Measurements from ENCODE around the gene KDM4D. TPM values are rescaled to one million over a fixed set of nuclear protein-coding genes. Genes with fewer than 3 reads are reported as not detected.
"Not testable (repeated sequence)": the region's sequence is repeated elsewhere in the genome, so short reads cannot be mapped to it uniquely, and the experiment has no call there.

The KDM4D gene
- total and polyA plus RNA-seq, 2 donors: 0.92 to 1.2 TPM

- H3K4me1 ChIP-seq (ENCODE audit: insufficient read depth): no peaks in the 10 kb centered on the region
- no peak for DNase-seq (ENCODE audit: extremely low spot score)
- peak overlapping the region; percentile 90 for H3K4me3 ChIP-seq (ENCODE audit: low read depth, low read length)
- 38% methylated on average over 6 of the region's 6 CpGs for WGBS
- peaks cover 4% of the 10 kb centered on the region for H3K36me3 ChIP-seq (ENCODE audit: insufficient read depth)
- H3K27ac ChIP-seq (ENCODE audit: low read depth): no peak overlapping the region
These were observed 669 bp downstream of the KDM4D start for GRCh38 chr11:94974178-94974577.

- H3K4me1 ChIP-seq (ENCODE audit: insufficient read depth): no peaks in the 10 kb centered on the region
- H3K27ac ChIP-seq (ENCODE audit: low read depth): no peak overlapping the region
- no peak for DNase-seq (ENCODE audit: extremely low spot score)
- H3K4me3 ChIP-seq (ENCODE audit: low read depth, low read length): no peak overlapping the region
- peaks cover 2% of the 10 kb centered on the region for H3K36me3 ChIP-seq (ENCODE audit: insufficient read depth)
- WGBS: 86% methylated on average over 1 of the region's 1 CpG
These were observed 2.1 kb downstream of the KDM4D start for GRCh38 chr11:94975599-94975998.

- no peak overlapping the region for H3K27ac ChIP-seq (ENCODE audit: low read depth)
- 77% methylated on average over 4 of the region's 4 CpGs for WGBS
These were observed 13.9 kb downstream of the KDM4D start for GRCh38 chr11:94987378-94987777.

GRCh38 chr11:94988748-94989147 lies 15.2 kb downstream of the KDM4D start:
- H3K27ac ChIP-seq (ENCODE audit: low read depth): no peak overlapping the region
- no peak for DNase-seq (ENCODE audit: extremely low spot score)
- H3K4me1 ChIP-seq (ENCODE audit: insufficient read depth): no peaks in the 10 kb centered on the region
- WGBS: 83% methylated on average over 1 of the region's 1 CpG
- H3K4me3 ChIP-seq (ENCODE audit: low read depth, low read length): no peak overlapping the region
- no peaks in the 10 kb centered on the region for H3K36me3 ChIP-seq (ENCODE audit: insufficient read depth)

More at GRCh38 chr11:94987378-94987777, 13.9 kb downstream of the KDM4D start:
- no peaks in the 10 kb centered on the region for H3K36me3 ChIP-seq (ENCODE audit: insufficient read depth)
- H3K4me1 ChIP-seq (ENCODE audit: insufficient read depth): no peaks in the 10 kb centered on the region
- no peak overlapping the region for H3K4me3 ChIP-seq (ENCODE audit: low read depth, low read length)
- DNase-seq (ENCODE audit: extremely low spot score): no peak

- Histone ChIP-seq H3K4me1 (ENCODE audit: insufficient read depth) (no peaks in the 10 kb centered on the region), H3K27ac (ENCODE audit: low read depth) (no peak overlapping the region), H3K4me3 (ENCODE audit: low read depth, low read length) (no peak overlapping the region), H3K36me3 (ENCODE audit: insufficient read depth) (no peaks in the 10 kb centered on the region)
- no peak for DNase-seq (ENCODE audit: extremely low spot score)
- WGBS: over 99% methylated on average over 2 of the region's 2 CpGs
These were observed 20.0 kb downstream of the KDM4D start for GRCh38 chr11:94993400-94993943.

GRCh38 chr11:94997437-94997836 lies 23.9 kb downstream of the KDM4D start:
- no peaks in the 10 kb centered on the region for H3K4me1 ChIP-seq (ENCODE audit: insufficient read depth)
- WGBS: 92% methylated on average over 6 of the region's 6 CpGs

GRCh38 chr11:94998285-94998684 lies 24.8 kb downstream of the KDM4D start:
- no peaks in the 10 kb centered on the region for H3K4me1 ChIP-seq (ENCODE audit: insufficient read depth)
- H3K36me3 ChIP-seq (ENCODE audit: insufficient read depth): no peaks in the 10 kb centered on the region
- no peak overlapping the region for H3K4me3 ChIP-seq (ENCODE audit: low read depth, low read length)
- no peak for DNase-seq (ENCODE audit: extremely low spot score)
- WGBS: 94% methylated on average over 13 of the region's 13 CpGs
- H3K27ac ChIP-seq (ENCODE audit: low read depth): no peak overlapping the region

More at GRCh38 chr11:94997437-94997836, 23.9 kb downstream of the KDM4D start:
- no peak for DNase-seq (ENCODE audit: extremely low spot score)
- Histone ChIP-seq H3K4me3 (ENCODE audit: low read depth, low read length) (no peak overlapping the region), H3K27ac (ENCODE audit: low read depth) (no peak overlapping the region), H3K36me3 (ENCODE audit: insufficient read depth) (no peaks in the 10 kb centered on the region)

- DNase-seq (ENCODE audit: extremely low spot score): no peak
- H3K36me3 ChIP-seq (ENCODE audit: insufficient read depth): no peaks in the 10 kb centered on the region
- no peak overlapping the region for H3K27ac ChIP-seq (ENCODE audit: low read depth)
- H3K4me1 ChIP-seq (ENCODE audit: insufficient read depth): no peaks in the 10 kb centered on the region
- no peak overlapping the region for H3K4me3 ChIP-seq (ENCODE audit: low read depth, low read length)
These were observed 30.2 kb downstream of the KDM4D start for GRCh38 chr11:95003716-95004115.

GRCh38 chr11:95005642-95006041 lies 32.1 kb downstream of the KDM4D start:
- DNase-seq (ENCODE audit: extremely low spot score): no peak
- 97% methylated on average over 1 of the region's 1 CpG for WGBS
- no peaks in the 10 kb centered on the region for H3K36me3 ChIP-seq (ENCODE audit: insufficient read depth)
- H3K27ac ChIP-seq (ENCODE audit: low read depth): no peak overlapping the region
- H3K4me3 ChIP-seq (ENCODE audit: low read depth, low read length): no peak overlapping the region
- no peaks in the 10 kb centered on the region for H3K4me1 ChIP-seq (ENCODE audit: insufficient read depth)

- H3K4me3 ChIP-seq (ENCODE audit: low read depth, low read length): no peak overlapping the region
- no peak for DNase-seq (ENCODE audit: extremely low spot score)
These were observed 37.9 kb downstream of the KDM4D start for GRCh38 chr11:95011376-95011775.

GRCh38 chr11:95014184-95014821 lies 40.8 kb downstream of the KDM4D start:
- DNase-seq (ENCODE audit: extremely low spot score): no peak
- H3K36me3 ChIP-seq (ENCODE audit: insufficient read depth): no peaks in the 10 kb centered on the region
- 87% methylated on average over 12 of the region's 12 CpGs for WGBS

More at GRCh38 chr11:95011376-95011775, 37.9 kb downstream of the KDM4D start:
- Histone ChIP-seq H3K4me1 (ENCODE audit: insufficient read depth) (no peaks in the 10 kb centered on the region), H3K27ac (ENCODE audit: low read depth) (no peak overlapping the region), H3K36me3 (ENCODE audit: insufficient read depth) (no peaks in the 10 kb centered on the region)

GRCh38 chr11:95016139-95016538 lies 42.6 kb downstream of the KDM4D start:
- Histone ChIP-seq H3K36me3 (ENCODE audit: insufficient read depth) (no peaks in the 10 kb centered on the region), H3K4me1 (ENCODE audit: insufficient read depth) (no peaks in the 10 kb centered on the region), H3K4me3 (ENCODE audit: low read depth, low read length) (no peak overlapping the region), H3K27ac (ENCODE audit: low read depth) (no peak overlapping the region)
- no peak for DNase-seq (ENCODE audit: extremely low spot score)
- WGBS: 38% methylated on average over 2 of the region's 2 CpGs

More at GRCh38 chr11:95014184-95014821, 40.8 kb downstream of the KDM4D start:
- no peak overlapping the region for H3K27ac ChIP-seq (ENCODE audit: low read depth)
- H3K4me3 ChIP-seq (ENCODE audit: low read depth, low read length): no peak overlapping the region
- no peaks in the 10 kb centered on the region for H3K4me1 ChIP-seq (ENCODE audit: insufficient read depth)

GRCh38 chr11:95021468-95021867 lies 48.0 kb downstream of the KDM4D start:
- not testable (repeated sequence) for DNase-seq (ENCODE audit: extremely low spot score)
- WGBS: 91% methylated on average over 5 of the region's 5 CpGs

GRCh38 chr11:95024958-95025357 lies 51.4 kb downstream of the KDM4D start, which contains the start of gene KDM4E:
TSS of gene KDM4E (plus strand) at chr11:95025258. CDS start at chr11:95025558, 300 bp downstream.
- H3K36me3 ChIP-seq (ENCODE audit: insufficient read depth): no peaks in the 10 kb centered on the region
- no peaks in the 10 kb centered on the region for H3K4me1 ChIP-seq (ENCODE audit: insufficient read depth)
- H3K27ac ChIP-seq (ENCODE audit: low read depth): no peak within 1 kb of the TSS
- H3K4me3 ChIP-seq (ENCODE audit: low read depth, low read length): no peak within 1 kb of the TSS
- no peak for DNase-seq (ENCODE audit: extremely low spot score)
- WGBS: 96% methylated on average over 1 of the region's 1 CpG

More at GRCh38 chr11:95021468-95021867, 48.0 kb downstream of the KDM4D start:
- H3K4me1 ChIP-seq (ENCODE audit: insufficient read depth); H3K27ac ChIP-seq (ENCODE audit: low read depth); H3K36me3 ChIP-seq (ENCODE audit: insufficient read depth); H3K4me3 ChIP-seq (ENCODE audit: low read depth, low read length): not testable (repeated sequence)

Measured in urinary bladder (tissue), 4 donors.